Skeletal muscle cell (primary cell): ENCODE measurements around the gene FBLN1.
A peak's percentile ranks its signal among the peaks of the same experiment; 100 is the strongest.
"Not testable (repeated sequence)": the region's sequence is repeated elsewhere in the genome, so short reads cannot be mapped to it uniquely, and the experiment has no call there.

Source experiments
- DNase-seq: peaks from one replicate; pipeline ENCODE4 v3.0.0-alpha.2; 2010; ENCODE audit warnings: low read depth
- H3K4me3 ChIP-seq: 2 replicates; pipeline ENCODE4 v1.5.1; 2011; ENCODE audit warnings: low read depth, mild to moderate bottlenecking, control low read depth, low read length, moderate library complexity

Gene FBLN1

DNA sequence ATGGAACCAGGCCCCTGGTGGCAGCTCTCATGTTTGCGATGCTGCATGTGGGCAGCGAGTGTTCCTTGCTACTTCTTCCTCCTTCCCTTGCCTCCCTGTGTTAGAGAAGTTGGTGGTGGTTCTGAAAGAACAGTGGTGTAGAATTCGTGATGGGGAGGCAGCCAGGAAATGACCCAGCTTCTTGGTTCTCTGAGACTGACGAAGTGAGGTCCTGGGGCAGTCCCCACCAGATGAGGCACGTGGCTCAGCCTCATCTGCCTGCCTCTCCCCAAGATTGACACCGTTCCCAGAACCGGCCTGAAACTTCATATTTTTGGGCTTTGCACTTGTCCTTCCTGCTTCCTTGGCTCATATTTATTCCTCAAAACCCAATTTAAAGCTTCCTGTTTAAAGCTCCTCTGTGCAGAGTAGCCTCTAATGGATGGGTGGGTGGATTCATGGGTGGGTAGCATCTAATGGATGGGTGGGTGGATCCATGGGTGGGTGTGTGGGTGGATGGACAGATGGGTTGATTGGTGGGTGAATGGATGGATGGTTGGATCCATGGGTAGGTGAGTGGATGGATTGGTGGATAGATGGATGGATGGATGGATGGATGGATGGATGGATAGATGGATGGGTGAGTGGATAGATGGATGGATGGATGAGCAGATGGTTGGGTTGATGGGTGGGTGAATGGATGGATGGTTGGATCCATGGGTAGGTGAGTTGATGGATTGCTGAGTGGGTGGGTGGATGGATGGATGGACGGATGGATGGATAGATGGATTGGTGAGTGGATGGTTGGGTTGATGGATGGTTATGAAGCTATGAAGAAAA, 91.6 kb downstream of the FBLN1 start:
- H3K4me3 ChIP-seq: no peak overlapping the region
- no peak for DNase-seq

DNA sequence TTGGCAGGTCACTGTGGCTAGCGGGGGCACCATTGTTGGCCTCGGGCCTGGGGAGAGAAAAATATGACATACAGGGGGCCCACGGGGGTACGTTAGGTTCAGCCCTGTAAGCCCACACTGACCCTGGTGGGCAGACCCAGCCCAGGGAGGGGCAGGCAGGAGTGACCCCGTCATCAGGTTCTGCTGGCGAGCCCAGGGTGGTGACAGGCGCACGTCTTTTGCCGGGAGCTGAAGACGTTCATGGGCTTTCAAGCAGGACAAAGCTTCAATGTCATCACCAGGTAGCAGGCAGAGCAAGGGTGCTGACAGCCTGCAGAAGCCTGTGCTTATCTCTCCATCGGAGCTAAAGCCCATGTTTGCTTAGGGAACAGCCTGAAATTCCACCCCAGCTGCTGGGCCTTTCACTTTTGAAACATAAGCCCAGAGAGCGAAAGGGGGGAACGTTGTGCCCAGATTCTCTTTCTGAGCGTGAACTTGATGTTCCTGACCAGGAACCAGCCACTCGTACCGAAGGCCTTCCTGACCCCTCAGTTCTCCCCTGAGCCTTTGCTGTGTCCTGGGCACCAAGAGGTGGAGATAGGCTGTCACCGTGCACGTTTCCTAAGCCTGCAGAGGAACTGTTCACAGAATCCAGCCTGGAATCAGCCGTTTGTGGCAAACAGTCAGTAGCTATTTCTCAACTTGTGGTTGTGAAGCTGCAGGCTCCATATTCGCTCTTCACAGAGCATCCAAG, 94.9 kb downstream of the FBLN1 start:
- H3K4me3 ChIP-seq: no peak overlapping the region
- no peak for DNase-seq

DNA sequence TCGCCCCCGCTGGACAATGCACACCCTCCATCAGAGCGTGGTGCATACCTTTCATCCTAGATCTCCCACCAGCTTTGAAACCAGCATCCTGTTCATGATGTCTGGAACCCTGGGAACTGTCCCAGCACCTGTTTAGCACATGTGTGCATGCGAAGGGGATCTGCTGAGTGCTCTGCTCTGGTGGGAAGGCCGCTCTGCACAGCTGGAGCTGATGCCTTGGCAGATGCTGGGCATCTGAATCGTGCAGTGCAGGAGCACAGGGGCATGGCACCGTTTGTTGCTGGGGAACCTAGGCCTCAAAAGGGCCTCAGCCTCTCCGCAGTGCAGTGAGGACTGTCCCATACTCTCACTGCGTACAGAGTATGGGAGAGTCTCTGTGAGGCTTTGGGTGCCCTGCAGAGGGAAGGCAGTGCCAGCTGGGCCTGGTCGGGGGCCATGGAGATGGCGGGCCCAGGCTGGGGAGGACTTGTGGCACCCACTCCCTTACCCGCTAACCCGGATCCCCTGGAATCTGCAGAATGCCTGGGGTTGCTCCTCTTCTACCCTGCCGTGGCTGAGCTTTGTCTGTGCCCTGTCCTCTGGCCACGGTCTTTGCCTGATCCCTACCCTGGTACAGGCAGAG, 96.0 kb downstream of the FBLN1 start:
- H3K4me3 ChIP-seq: no peak overlapping the region
- no peak for DNase-seq

DNA sequence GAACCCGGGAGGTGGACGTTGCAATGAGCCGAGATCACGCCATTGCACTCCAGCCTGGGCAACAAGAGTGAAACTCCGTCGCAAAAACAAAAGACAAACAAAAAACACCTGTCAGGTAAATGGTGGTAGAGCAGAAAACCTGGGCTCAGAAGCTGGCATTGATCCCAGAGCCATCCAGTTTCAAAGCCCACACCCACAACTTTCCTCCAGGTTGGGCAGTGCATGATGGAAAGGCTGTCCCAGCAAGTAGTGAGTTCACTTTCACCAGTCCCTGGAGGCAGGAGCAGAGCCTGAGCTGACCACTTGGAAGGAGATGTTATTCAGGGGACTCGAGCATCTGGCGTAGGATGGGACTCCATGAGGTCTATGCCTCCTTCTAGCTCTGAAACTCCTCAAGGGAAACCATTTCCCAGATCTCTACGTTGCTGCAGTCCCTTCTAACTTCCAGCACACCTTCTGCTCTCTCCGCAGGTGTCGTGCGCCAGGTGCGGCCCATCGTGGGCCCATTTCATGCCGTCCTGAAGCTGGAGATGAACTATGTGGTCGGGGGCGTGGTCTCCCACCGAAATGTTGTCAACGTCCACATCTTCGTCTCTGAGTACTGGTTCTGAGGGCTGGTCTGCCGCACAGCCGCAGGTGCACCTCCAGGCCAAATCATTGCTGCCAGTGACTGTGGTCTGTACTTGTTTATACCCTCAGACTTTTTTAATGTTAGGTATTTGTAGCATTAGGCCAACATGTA, 97.3 kb downstream of the FBLN1 start:
- no peak overlapping the region for H3K4me3 ChIP-seq
- no peak for DNase-seq

DNA sequence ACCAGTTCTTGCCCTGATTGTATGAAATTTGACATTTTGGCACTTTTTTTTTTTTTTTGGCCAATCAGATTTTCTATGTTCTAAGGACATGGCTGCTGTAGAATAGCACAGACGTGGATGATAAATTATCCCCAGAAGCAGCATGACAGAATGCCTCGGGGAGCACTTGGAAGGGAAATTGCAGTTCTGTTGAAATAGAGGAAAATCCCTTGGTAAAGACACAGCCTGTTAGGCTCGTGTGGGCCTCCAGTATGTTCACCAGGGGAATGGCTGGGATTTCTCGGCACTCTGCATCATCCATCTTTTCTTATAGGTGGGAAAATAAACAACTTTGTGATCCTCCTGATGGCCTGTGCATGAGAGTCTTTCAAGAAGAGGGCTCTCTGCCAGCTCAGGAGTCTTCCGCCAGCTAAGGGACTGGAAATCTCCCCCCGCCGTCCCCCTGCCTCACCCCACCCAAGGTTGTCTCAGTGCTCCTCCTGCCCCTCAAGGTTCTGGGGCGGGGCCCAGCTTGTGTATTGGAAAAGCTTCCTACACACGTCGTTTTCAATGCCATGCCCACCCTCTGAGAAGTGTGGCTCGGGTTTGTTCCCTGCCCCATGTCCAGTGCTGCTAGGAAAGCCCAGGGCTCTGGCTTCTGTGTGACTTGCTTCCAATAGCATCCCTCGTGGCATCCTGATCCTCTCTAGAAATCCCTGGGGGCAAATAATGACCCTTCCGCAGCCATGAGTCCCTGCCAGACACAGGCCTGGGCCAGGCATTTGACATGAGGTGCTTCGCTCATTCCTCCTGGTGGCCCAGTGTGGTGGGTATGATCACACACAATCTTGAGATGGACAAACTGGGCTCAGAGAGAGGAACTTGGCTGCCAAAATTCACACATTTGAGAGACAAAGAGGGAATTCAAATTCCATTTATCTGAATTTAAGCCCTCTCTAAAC, 98.4 kb downstream of the FBLN1 start:
- H3K4me3 ChIP-seq: no peak overlapping the region
- DNase-seq: peak; percentile 66

DNA sequence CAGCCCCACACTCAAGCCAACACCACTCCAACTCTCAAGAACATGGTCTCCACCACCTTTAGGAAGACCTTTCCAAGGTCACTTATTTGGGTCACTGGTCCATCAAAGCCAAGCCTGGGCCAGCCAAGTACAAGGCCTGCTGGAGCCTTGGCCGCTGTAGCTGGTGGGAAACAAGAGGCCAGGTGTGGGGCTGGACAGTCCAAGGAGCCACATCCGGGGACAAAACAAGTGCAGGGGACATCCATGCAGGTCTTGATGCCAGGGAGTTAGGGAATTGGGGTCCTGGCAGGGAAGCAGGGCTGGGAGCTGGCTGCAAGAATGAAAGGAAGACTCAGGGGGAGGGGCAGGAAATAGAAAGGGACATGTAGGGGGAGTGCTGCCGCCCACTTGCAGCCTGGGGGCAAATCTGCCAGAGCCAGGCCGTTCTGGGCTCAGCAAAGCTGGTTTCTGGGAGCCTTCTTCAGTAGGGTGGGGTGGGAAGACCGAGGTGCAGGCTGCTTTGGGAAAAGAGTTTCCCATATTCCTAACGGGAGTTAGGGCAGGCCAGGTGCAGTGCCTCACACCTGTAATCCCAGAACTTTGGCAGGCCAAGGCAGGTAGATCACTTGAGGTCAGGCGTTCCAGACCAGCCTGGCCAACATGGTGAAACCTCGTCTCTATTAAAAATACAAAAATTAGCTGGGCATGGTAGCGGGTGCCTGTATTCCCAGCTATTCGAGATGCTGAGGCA, 99.5 kb downstream of the FBLN1 start:
- no peak for DNase-seq
- no peak overlapping the region for H3K4me3 ChIP-seq

DNA sequence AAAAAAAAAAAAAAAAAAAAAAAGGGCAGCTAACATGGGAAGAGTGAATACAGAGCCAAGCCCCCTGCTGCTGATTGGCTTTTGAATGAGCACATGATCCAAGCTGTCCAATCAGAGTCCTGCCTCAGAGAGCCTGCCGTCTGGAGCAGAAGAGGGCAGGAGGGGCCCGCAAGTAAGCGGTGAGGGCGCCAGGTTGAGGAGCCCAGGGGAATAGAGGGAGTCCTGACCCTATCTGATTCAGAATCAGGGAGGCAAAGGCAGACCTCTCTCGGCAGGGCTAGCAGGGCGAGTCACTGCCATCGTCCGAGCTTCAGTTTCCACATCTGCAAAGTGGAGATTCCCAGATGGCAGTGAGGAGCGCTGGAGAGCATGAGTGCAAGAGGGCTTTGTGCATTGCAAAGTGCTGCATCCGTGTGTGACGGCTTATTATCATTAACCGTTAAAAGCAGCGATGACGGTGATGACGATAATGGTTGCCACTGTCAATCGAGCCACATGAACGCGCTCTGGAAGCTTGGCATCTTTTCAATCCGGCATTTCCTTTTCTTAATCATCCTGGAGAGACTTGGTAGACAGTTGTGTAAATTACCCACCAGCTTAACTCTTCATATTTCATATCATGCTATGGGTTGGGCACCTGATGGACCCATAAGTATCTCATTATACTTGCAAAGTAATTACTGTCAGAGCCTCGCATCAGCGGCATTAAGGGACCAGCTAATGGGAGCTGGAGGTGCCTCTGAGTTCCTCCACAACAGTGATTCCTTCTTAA, 100.3 kb downstream of the FBLN1 start:
- no peak overlapping the region for H3K4me3 ChIP-seq
- DNase-seq: no peak

DNA sequence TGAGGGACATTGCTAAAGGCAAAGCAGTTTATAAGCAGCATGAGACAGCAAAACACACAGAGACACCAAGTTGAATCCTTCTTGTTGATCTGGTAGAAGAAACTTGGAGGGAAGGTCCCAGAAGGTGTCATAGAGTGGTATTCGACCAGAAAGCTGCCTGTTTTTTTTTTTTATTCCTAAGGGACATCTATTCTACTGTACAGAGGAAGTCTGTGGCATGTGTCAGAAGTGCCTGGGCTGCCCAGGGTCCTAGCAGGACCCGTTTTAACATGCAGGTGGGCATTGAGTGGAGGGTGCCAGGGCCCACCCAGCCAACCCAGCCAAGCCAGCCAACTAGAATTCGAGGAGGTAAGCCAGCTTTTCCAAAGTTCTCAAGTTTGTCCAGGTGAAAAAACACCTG, 100.9 kb downstream of the FBLN1 start:
- no peak overlapping the region for H3K4me3 ChIP-seq
- DNase-seq: no peak

DNA sequence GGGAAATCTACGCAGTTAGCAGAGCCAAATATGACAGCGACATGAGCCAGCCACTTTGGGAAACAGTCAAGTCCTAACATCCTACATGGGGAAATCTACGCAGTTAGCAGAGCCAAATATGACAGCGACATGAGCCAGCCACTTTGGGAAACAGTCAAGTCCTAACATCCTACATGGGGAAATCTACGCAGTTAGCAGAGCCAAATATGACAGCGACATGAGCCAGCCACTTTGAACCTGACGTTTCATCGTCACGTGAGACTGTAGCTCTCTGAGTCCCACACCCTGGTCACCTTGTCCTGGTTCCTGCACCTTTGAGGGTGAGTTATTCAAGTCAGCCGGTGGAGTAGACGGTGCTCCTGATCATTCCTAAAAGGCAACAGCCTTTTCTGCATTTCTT, 105.4 kb downstream of the FBLN1 start:
- not testable (repeated sequence) for DNase-seq, H3K4me3 ChIP-seq

DNA sequence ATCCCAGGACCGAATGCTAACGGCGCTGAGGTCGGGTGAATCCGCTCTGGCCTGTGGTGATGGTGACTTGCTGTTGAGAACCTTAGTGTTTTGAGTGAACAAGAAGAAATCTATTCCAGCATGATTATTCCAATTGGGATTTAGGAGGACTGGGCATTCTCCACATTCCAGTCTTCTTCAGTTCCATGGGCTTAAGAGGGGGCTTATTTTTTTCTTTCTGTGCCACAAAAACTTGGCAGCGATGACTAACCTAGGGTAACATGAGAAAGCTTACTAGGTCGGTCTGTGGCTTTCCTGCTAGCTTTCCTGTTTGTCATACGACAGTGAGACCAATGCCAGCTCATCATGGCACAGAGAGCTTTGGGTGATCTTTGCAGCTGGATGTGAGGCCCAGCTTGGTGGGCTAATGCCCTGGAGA, 106.1 kb downstream of the FBLN1 start:
- peak; percentile 72 for DNase-seq

DNA sequence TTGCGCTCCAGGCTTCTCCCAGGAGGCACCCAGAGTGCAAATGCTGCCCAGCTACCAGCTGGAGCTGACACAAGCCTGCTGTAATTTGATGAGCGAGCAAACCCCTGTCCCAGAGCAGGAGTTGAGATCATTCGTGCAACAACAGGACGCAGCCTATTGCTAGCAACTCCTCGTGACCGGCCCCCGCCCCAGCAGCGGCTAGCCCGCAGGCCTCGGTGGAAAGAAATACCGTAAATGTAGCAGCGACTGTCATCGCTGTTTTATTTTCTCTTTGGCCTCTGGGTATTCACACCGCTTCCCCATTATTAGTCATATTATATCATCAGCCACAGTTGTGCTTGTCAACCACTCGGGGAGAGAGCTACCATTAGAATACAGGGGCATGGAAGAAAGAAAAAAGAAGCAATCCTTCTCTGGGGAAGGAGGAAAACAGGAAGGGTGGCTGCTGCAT, 109.8 kb downstream of the FBLN1 start:
- H3K4me3 ChIP-seq: peak overlapping the region; percentile 27
- peak; percentile 85 for DNase-seq

More for the DNA sequence above, 106.1 kb downstream of the FBLN1 start:
- no peak overlapping the region for H3K4me3 ChIP-seq

DNA sequence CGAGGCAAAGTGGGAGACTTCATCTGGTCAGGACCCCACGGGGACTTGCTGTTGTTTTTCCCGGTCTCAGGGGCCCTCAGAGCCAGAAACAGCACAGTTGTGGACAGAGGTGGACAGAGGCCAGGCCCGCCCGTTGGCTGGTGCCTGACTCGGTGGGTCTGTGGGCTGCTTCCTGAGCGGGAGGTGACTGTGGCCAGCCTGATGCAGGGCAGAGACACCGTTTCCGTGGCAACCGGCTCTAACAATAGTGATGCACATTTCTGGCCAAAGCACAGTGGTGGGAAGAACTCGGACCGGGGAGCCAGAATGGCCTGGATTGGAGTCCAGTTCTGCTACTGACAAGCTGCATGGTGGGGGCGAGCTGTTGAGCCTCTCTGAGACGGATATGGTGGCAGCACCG, 110.3 kb downstream of the FBLN1 start:
- peak overlapping the region; percentile 27 for H3K4me3 ChIP-seq

DNA sequence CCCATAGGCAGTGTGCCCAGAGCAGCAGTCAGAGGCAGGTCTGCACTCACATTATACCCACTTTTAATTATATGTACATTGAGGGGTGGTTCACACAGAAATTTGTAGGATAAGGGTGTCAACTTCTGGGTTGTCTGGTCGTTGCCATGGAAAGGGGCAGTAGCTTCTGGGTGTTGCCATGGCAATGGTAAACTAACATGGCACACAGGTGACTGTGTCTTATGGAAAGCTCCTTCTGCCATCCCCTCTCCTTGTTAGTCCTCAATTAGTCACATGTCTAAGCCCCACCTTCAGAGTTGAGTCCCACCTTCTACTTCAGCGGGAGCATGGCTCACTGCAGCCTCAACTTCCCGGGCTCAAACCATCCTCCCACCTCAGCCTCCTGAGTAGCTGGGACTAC, 112.7 kb downstream of the FBLN1 start:
- H3K4me3 ChIP-seq: no peak overlapping the region
- DNase-seq: no peak

More for the DNA sequence above, 110.3 kb downstream of the FBLN1 start:
- no peak for DNase-seq

DNA sequence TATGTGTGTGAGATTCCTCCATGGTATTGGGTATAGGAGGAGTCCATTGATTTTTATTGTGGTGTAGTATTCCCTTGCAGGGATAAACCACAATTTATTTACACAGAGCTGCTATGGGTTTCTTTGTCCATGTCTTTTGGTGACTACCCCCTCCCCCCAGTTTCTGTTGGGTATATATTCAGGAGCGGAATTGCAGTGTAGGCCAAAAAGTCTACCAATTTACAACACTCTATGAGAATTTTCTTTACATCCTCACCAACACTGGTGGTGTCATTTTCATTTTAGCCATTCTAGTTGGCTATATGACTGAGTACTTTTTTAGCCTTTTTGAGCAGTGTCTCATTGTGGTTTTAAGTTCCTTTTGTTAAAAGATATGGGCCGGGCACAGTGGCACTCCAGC, 113.7 kb downstream of the FBLN1 start:
- H3K4me3 ChIP-seq: no peak overlapping the region
- no peak for DNase-seq

DNA sequence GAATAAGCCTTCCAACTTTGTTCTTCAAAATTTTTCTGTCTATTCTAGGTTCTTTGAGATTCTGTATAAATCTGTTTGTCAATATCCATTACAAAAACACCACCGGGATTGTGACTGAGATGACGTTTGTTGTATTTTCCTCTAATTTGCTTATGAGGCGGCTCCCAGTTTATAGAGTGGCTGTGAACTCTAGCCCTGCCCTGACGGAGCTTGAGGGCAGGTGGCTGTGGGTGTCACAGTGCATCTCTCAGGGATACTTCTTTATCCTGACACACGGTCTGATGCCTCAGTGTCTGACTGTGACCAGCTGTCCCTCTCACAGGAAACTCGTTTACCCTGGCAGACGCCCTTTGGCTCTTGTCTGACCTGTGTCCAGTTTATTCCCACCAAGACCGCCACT, 115.3 kb downstream of the FBLN1 start:
- H3K4me3 ChIP-seq: no peak overlapping the region
- no peak for DNase-seq

DNA sequence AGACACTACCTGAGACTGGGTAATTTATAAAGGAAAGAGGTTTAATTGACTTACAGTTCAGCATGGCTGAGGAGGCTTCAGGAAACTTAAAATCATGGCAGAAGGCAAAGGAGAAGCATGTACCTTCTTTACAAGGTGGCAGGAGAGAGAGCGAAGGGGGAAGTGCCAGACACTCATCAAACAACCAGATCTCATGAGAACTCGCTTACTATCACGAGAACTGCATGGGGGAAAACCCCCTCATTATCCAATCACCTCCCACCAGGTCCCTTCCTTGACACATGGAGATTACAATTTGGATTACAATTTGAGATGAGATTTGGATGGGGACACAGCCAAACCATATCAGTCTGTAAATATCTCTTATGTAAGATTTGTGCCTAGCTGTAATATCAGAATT, 118.0 kb downstream of the FBLN1 start:
- no peak overlapping the region for H3K4me3 ChIP-seq
- DNase-seq: no peak

DNA sequence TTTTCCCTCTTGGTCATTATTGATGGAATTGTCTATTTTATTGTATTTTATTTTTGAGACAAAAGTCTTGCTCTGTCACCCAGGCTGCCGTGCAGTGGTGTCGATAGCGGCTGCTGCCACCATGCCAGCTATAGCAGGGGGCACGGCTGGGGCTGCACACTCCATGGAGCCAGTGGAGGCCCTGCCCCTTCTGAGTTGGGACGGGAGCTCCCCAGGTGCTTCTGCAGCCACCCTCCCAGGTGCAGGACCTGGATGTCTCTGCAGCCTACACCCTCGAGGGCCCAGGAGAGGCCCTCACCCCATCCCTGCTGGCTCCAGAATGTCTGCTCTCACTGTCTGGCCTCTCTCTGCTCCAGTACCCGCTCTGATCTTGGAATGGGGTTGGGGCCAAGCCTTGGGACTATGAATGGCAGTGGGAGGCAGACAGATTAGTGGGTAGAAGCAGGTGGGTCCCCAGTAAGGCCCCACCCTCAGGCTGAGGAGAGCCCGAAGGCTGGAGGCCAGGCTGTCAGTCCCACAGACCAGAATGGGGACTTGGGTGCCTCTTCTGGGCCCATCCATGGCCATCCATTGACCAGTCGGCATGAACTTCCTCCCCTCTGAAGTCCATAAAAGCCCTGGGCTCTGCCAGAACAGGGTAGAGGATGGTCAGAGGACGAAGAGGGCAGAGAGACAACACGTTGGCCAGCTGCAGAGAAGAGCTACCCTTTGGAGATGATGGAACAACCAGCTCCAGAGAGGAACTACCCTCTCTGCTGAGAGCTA, 119.3 kb downstream of the FBLN1 start:
- H3K4me3 ChIP-seq: no peak overlapping the region
- DNase-seq: no peak
